HepG2 (cell line): ENCODE measurements around the gene CCSER1. TPM values are rescaled to one million over a fixed set of nuclear protein-coding genes. Genes with fewer than 3 reads are reported as not detected.

ENCODE experiments used
- ATAC-seq: fragments of 200-7000 bp; cut with Tn5 transposase; 3 replicates; pipeline ENCODE4 v1.9.1; 2020; ENCODE audit warnings: mild to moderate bottlenecking, moderate library complexity
- BruUV-seq: library from RNA; stranded (reverse); fragments of 400-500 nt; replicated peaks from 2 replicates; lab custom pipeline; 2021; lab: Mats Ljungman, UMichigan
- CTCF ChIA-PET: fragments of 300-600 bp; formaldehyde crosslinking; extraction: SDS; loops from one replicate; lab custom pipeline; 2021; ENCODE audit warnings: low total read pairs, inconsistent platforms, low intra/inter-chr PET ratio; lab: Yijun Ruan, JAX
- POLR2A ChIA-PET: fragments of 350-600 bp; sonication (Branson Sonifier 250); formaldehyde crosslinking; loops from one replicate; lab custom pipeline; 2020; ENCODE audit warnings: antibody characterized with exemption, inconsistent platforms; lab: Yijun Ruan, JAX
- DNase-seq: peaks from one replicate; pipeline ENCODE4 v3.0.0-alpha.2; 2015; ENCODE audit warnings: low spot score
- FAIRE-seq: peaks from 3 replicates; lab custom pipeline; 2011; peaks lifted over from hg19 to GRCh38; lab: Jason Lieb, UNC
- H2AFZ ChIP-seq: one replicate; pipeline ENCODE4 v1.6.1; 2011; ENCODE audit warnings: low read length, inconsistent platforms
- H3K27ac ChIP-seq: fragments of 300-600 bp; 3 replicates; pipeline ENCODE4 v1.8.0; 2011; ENCODE audit warnings: mixed run types, mild to moderate bottlenecking, mixed read lengths, low read length, inconsistent platforms; ENCODE audit not compliant: insufficient read depth; ENCODE audit errors: extremely low read length
- H3K27me3 ChIP-seq, 2 experiments: fragments of 200-600 bp in 1 of 2; 2 replicates in 1 of 2; 3 replicates in 1 of 2; pipeline versions ENCODE4 v1.6.0 to v1.8.0; 2011; ENCODE audit warnings: low read length in 2 of 2, mild to moderate bottlenecking in 2 of 2, moderate library complexity in 2 of 2, inconsistent platforms in 1 of 2; ENCODE audit not compliant: insufficient read depth in 2 of 2, control insufficient read depth in 1 of 2
- H3K36me3 ChIP-seq, 2 experiments: fragments of 200-600 bp in 1 of 2; replicated peaks in 1 of 2; 2 replicates in 1 of 2; 3 replicates in 1 of 2; pipeline versions ENCODE4 v1.5.1 to v1.8.0; 2011; ENCODE audit warnings: low read length in 2 of 2, inconsistent platforms in 1 of 2; ENCODE audit not compliant: insufficient read depth in 2 of 2, control insufficient read depth in 1 of 2
- H3K4me1 ChIP-seq: 2 replicates; pipeline ENCODE4 v1.5.1; 2012; ENCODE audit warnings: low read length, inconsistent platforms; ENCODE audit not compliant: insufficient read depth
- H3K4me2 ChIP-seq: 2 replicates; pipeline ENCODE4 v1.6.0; 2011; ENCODE audit warnings: low read depth, low read length, inconsistent platforms
- H3K4me3 ChIP-seq, 3 experiments: fragments of 200-600 bp in 1 of 3; sonication (generic), shearing (Covaris generic) in 1 of 3; replicated peaks in 1 of 3; 2 replicates each; pipeline ENCODE4 v1.5.1; 2011 to 2016; ENCODE audit warnings: low read length in 3 of 3, inconsistent platforms in 2 of 3, low read depth in 2 of 3, mild to moderate bottlenecking in 2 of 3, control low read depth in 1 of 3, mixed read lengths in 1 of 3; ENCODE audit not compliant: insufficient read depth in 1 of 3
- H3K79me2 ChIP-seq: one replicate; pipeline ENCODE4 v1.6.1; 2011; ENCODE audit warnings: low read length, inconsistent platforms; ENCODE audit not compliant: insufficient read depth
- H3K9ac ChIP-seq: 2 replicates; pipeline ENCODE4 v1.6.0; 2011; ENCODE audit warnings: mild to moderate bottlenecking, low read depth, low read length, inconsistent platforms; ENCODE audit not compliant: insufficient read depth
- H3K9me3 ChIP-seq: 2 replicates; pipeline ENCODE4 v1.5.1; 2012; ENCODE audit warnings: mild to moderate bottlenecking, low read length
- H4K20me1 ChIP-seq: 2 replicates; pipeline ENCODE4 v1.6.0; 2011; ENCODE audit warnings: inconsistent platforms, mild to moderate bottlenecking, low read length, moderate library complexity; ENCODE audit not compliant: insufficient read depth
- AGO2 ChIP-seq: fragments of 200-400 bp; formaldehyde crosslinking; optimal IDR thresholded peaks from 2 replicates; pipeline ENCODE3; 2017; ENCODE audit warnings: mild to moderate bottlenecking, low read depth, low read length, moderate library complexity
- DNMT3B ChIP-seq: conservative IDR thresholded peaks from 2 replicates; pipeline ENCODE4 v1.6.1; 2016; ENCODE audit warnings: missing biosample characterization, control low read depth
- POLR2A ChIP-seq, 2 experiments: IDR thresholded peaks; 2 replicates each; pipeline ENCODE4 v1.6.1; 2011; ENCODE audit warnings: low read depth in 2 of 2, low read length in 2 of 2, mild to moderate bottlenecking in 1 of 2, moderate library complexity in 1 of 2; ENCODE audit not compliant: insufficient read depth in 1 of 2
- ZNF263 ChIP-seq: sonication (generic); formaldehyde crosslinking; IDR thresholded peaks from 2 replicates; pipeline ENCODE4 v1.4.0; 2020; ENCODE audit warnings: missing genetic modification reagents
- ZNF607 ChIP-seq: sonication (generic); formaldehyde crosslinking; IDR thresholded peaks from 2 replicates; pipeline ENCODE4 v1.5.1; 2020; ENCODE audit warnings: missing genetic modification reagents, mild to moderate bottlenecking, borderline replicate concordance
- ZNF7 ChIP-seq: IDR thresholded peaks from 2 replicates; pipeline ENCODE4 v1.6.1; 2016; ENCODE audit warnings: missing biosample characterization, missing genetic modification reagents
- ZNF780A ChIP-seq: sonication (generic); formaldehyde crosslinking; IDR thresholded peaks from 2 replicates; pipeline ENCODE4 v1.8.0; 2022; ENCODE audit warnings: mild to moderate bottlenecking, missing genetic modification reagents, moderate library complexity
- WGBS: methylation state at CpG from one replicate; pipeline ENCODE4 v1.1.6; 2017; ENCODE audit warnings: low lambda C conversion rate; 5-methylcytosine and 5-hydroxymethylcytosine counted together
- in situ Hi-C: cut with HindIII; loops from 2 replicates; pipeline ENCODE4 v1.10.0; 2017; ENCODE audit warnings: low pct_unique_long_range_greater_than_20kb; ENCODE audit not compliant: extremely low pct_ligation_motif_present
- intact Hi-C: fragments of 100-400 bp; cut with micrococcal nuclease; formaldehyde crosslinking; loops from one replicate; pipeline ENCODE4 v1.10.0; 2022; ENCODE audit not compliant: unreplicated experiment
- polyA plus RNA-seq, 8 experiments: library from polyadenylated mRNA; depleted of rRNA in 3 of 8; stranded (reverse) in 7 of 8; unstranded in 1 of 8; fragments of >200 nt; fragmentation: Illumina TruSeq in 4 of 8; extraction: Trizol in 4 of 8; gene quantifications; 2 replicates each; pipeline versions ENCODE4 v1.2.1 to v1.2.3, GENCODE V29; 2011 to 2016; ENCODE audit warnings: low read depth in 4 of 8, missing spikeins in 1 of 8, mixed read lengths in 1 of 8; ENCODE audit not compliant: insufficient read depth in 1 of 8
- total RNA-seq, 5 experiments: library from RNA; depleted of rRNA; stranded (reverse); fragments of >200 nt; fragmentation: Illumina TruSeq; extraction: Trizol; gene quantifications; 2 replicates each; pipeline ENCODE4 v1.2.3, GENCODE V29; 2016; ENCODE audit warnings: low read depth in 1 of 5
- TF ChIP-seq, protein P1 (sequence below): conservative IDR thresholded peaks from 2 replicates; pipeline ENCODE4 v1.6.1; 2018; ENCODE audit warnings: missing genetic modification reagents
- TF ChIP-seq, protein P2 (sequence below): sonication (generic); formaldehyde crosslinking; IDR thresholded peaks from 2 replicates; pipeline ENCODE4 v1.9.0; 2021; ENCODE audit warnings: missing genetic modification reagents, borderline replicate concordance
- TF ChIP-seq, protein P3 (sequence below): sonication (generic); formaldehyde crosslinking; IDR thresholded peaks from 2 replicates; pipeline ENCODE4 v1.4.0; 2020; ENCODE audit warnings: low read depth, mild to moderate bottlenecking, missing genetic modification reagents
- TF ChIP-seq, protein P4 (sequence below): sonication (generic); formaldehyde crosslinking; IDR thresholded peaks from 2 replicates; pipeline ENCODE4 v1.4.0; 2020; ENCODE audit warnings: missing genetic modification reagents, mild to moderate bottlenecking, borderline replicate concordance

CCSER1 gene
- total and polyA plus RNA-seq, 2 of the 13 experiments (the other 11 are each of a cell fraction or from before 2014, with no cell fraction given) = not detected

DNA sequence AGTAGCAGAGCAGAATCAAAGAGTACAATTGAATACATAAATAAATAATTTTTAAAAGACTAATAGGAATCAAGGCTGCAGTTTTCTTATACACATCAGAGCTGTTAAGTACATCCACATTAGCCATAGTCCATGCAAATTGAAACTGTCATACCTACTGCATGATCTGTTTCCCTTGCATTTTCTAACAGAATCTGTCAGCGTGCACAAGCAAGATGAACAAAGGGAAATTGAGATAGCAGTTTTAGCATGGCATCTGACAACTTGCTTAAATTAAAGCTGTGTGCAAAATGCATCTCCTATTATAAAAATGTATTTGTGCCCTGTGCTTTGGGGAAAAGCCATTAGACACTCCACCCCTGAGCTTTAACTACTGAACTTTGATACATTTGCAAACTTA lies 1473.1 kb downstream of the CCSER1 start:
- H3K79me2 ChIP-seq = no peaks in the 10 kb centered on the region
- ChIA-PET POLR2A (no interaction called here), CTCF (no interaction called here)
- no peaks in the 10 kb centered on the region for H3K9me3 ChIP-seq
- no peak overlapping the region for H2AFZ ChIP-seq
- no TSS peak for BruUV-seq
- H4K20me1 ChIP-seq = no peaks in the 10 kb centered on the region
- WGBS = 21% methylated on average over 1 of the region's 1 CpG
- H3K4me2 ChIP-seq = no peak overlapping the region
- no peaks in the 10 kb centered on the region for H3K36me3 ChIP-seq
- H3K27ac ChIP-seq = no peak overlapping the region
- H3K27me3 ChIP-seq = no peaks in the 10 kb centered on the region
- no peaks in the 10 kb centered on the region for H3K4me1 ChIP-seq
- intact Hi-C loops = no loop called here
- no peak overlapping the region for H3K4me3 ChIP-seq
- no peak for FAIRE-seq
- TF ChIP-seq, protein P1, sequence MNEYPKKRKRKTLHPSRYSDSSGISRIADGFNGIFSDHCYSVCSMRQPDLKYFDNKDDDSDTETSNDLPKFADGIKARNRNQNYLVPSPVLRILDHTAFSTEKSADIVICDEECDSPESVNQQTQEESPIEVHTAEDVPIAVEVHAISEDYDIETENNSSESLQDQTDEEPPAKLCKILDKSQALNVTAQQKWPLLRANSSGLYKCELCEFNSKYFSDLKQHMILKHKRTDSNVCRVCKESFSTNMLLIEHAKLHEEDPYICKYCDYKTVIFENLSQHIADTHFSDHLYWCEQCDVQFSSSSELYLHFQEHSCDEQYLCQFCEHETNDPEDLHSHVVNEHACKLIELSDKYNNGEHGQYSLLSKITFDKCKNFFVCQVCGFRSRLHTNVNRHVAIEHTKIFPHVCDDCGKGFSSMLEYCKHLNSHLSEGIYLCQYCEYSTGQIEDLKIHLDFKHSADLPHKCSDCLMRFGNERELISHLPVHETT (CRISPR knock-in tag) = no peak
- TF ChIP-seq ZNF7 = no peak
- no peak for TF ChIP-seq DNMT3B (CRISPR knock-in tag)
- no peak for TF ChIP-seq ZNF607
- TF ChIP-seq ZNF263 (CRISPR knock-in tag) = no peak
- TF ChIP-seq, all 625 proteins: peak for 0
- in situ Hi-C loops = no loop called here
- ATAC-seq = no peak
- H3K9ac ChIP-seq = no peak overlapping the region
- DNase-seq = no peak

DNA sequence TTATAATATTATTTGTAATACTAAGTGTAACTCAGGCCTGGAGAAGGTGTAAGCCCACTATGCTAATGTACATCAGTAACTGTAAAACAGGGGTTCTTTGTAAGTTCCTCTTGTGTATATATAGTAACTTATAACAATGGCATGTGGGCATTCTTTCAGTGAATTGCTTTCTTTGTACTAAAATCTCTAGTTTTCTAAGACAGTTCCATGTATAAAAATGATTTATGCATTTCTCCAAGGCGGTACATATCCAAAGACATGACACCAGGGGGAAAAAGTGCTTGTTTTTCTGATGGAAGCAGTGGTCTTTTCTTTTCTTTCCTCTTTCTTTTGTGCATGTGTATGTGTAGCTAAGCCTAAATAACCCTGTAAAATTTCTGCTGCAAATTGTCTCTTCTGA lies 1474.2 kb downstream of the CCSER1 start:
- intact Hi-C loops = no loop called here
- Histone ChIP-seq H3K9ac (no peak overlapping the region), H3K27me3 (no peaks in the 10 kb centered on the region), H3K36me3 (no peaks in the 10 kb centered on the region), H2AFZ (no peak overlapping the region), H3K4me1 (no peaks in the 10 kb centered on the region), H3K4me2 (no peak overlapping the region), H3K9me3 (no peaks in the 10 kb centered on the region), H4K20me1 (no peaks in the 10 kb centered on the region), H3K27ac (no peak overlapping the region), H3K4me3 (no peak overlapping the region), H3K79me2 (no peaks in the 10 kb centered on the region)
- no peak for DNase-seq
- CTCF ChIA-PET = no interaction called here
- 0% methylated on average over 1 of the region's 1 CpG for WGBS
- POLR2A ChIA-PET = no interaction called here
- BruUV-seq = no TSS peak
- in situ Hi-C loops = no loop called here
- FAIRE-seq = no peak
- no peak for ATAC-seq
- TF ChIP-seq ZNF780A (CRISPR knock-in tag) = no peak
- no peak for TF ChIP-seq AGO2
- TF ChIP-seq POLR2A (IDR thresholded peaks at IDR 0.05; ENCODE audit: insufficient read depth in 1 of 2, low read depth in 2 of 2, low read length in 2 of 2) = no peak
- TF ChIP-seq, protein P2, sequence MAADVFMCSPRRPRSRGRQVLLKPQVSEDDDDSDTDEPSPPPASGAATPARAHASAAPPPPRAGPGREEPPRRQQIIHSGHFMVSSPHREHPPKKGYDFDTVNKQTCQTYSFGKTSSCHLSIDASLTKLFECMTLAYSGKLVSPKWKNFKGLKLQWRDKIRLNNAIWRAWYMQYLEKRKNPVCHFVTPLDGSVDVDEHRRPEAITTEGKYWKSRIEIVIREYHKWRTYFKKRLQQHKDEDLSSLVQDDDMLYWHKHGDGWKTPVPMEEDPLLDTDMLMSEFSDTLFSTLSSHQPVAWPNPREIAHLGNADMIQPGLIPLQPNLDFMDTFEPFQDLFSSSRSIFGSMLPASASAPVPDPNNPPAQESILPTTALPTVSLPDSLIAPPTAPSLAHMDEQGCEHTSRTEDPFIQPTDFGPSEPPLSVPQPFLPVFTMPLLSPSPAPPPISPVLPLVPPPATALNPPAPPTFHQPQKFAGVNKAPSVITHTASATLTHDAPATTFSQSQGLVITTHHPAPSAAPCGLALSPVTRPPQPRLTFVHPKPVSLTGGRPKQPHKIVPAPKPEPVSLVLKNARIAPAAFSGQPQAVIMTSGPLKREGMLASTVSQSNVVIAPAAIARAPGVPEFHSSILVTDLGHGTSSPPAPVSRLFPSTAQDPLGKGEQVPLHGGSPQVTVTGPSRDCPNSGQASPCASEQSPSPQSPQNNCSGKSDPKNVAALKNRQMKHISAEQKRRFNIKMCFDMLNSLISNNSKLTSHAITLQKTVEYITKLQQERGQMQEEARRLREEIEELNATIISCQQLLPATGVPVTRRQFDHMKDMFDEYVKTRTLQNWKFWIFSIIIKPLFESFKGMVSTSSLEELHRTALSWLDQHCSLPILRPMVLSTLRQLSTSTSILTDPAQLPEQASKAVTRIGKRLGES (CRISPR knock-in tag) = no peak
- TF ChIP-seq, protein P3, sequence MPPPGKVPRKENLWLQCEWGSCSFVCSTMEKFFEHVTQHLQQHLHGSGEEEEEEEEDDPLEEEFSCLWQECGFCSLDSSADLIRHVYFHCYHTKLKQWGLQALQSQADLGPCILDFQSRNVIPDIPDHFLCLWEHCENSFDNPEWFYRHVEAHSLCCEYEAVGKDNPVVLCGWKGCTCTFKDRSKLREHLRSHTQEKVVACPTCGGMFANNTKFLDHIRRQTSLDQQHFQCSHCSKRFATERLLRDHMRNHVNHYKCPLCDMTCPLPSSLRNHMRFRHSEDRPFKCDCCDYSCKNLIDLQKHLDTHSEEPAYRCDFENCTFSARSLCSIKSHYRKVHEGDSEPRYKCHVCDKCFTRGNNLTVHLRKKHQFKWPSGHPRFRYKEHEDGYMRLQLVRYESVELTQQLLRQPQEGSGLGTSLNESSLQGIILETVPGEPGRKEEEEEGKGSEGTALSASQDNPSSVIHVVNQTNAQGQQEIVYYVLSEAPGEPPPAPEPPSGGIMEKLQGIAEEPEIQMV = no peak
- TF ChIP-seq, protein P4, sequence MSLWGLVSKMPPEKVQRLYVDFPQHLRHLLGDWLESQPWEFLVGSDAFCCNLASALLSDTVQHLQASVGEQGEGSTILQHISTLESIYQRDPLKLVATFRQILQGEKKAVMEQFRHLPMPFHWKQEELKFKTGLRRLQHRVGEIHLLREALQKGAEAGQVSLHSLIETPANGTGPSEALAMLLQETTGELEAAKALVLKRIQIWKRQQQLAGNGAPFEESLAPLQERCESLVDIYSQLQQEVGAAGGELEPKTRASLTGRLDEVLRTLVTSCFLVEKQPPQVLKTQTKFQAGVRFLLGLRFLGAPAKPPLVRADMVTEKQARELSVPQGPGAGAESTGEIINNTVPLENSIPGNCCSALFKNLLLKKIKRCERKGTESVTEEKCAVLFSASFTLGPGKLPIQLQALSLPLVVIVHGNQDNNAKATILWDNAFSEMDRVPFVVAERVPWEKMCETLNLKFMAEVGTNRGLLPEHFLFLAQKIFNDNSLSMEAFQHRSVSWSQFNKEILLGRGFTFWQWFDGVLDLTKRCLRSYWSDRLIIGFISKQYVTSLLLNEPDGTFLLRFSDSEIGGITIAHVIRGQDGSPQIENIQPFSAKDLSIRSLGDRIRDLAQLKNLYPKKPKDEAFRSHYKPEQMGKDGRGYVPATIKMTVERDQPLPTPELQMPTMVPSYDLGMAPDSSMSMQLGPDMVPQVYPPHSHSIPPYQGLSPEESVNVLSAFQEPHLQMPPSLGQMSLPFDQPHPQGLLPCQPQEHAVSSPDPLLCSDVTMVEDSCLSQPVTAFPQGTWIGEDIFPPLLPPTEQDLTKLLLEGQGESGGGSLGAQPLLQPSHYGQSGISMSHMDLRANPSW (CRISPR knock-in tag) = no peak
